IMR-90 (cell line): ENCODE measurements around the gene LDLRAD4. TPM values are rescaled to one million over a fixed set of nuclear protein-coding genes. Genes with fewer than 3 reads are reported as not detected.

ENCODE experiments used
- ATAC-seq: fragments of 200-7000 bp; cut with Tn5 transposase; 2 replicates; pipeline ENCODE4 v1.9.1; 2020; ENCODE audit warnings: low read depth, mild to moderate bottlenecking, moderate library complexity
- BruUV-seq: library from RNA; stranded (reverse); fragments of 400-500 nt; replicated peaks from 2 replicates; lab custom pipeline; 2021; lab: Mats Ljungman, UMichigan
- CTCF ChIA-PET: fragments of 300-600 bp; formaldehyde crosslinking; extraction: SDS; loops from one replicate; lab custom pipeline; 2021; ENCODE audit warnings: antibody characterized with exemption; lab: Yijun Ruan, JAX
- POLR2A ChIA-PET: fragments of 300-600 bp; sonication (Branson Sonifier 250); formaldehyde crosslinking; loops from one replicate; lab custom pipeline; 2022; ENCODE audit warnings: antibody characterized with exemption; ENCODE audit not compliant: unreplicated experiment; lab: Charles Lee
- DNase-seq: peaks from one replicate; pipeline ENCODE4 v3.0.0; 2013
- H2AFZ ChIP-seq: replicated peaks from 2 replicates; pipeline ENCODE3; 2013; ENCODE audit warnings: low read length, mild to moderate bottlenecking; ENCODE audit not compliant: poor library complexity
- H2AK5ac ChIP-seq: 2 replicates; pipeline ENCODE4 v1.6.1; 2013; ENCODE audit warnings: low read depth, low read length, inconsistent platforms
- H2AK9ac ChIP-seq: replicated peaks from 2 replicates; pipeline ENCODE3; 2013; ENCODE audit warnings: mild to moderate bottlenecking, low read depth, low read length, moderate library complexity; ENCODE audit not compliant: poor library complexity
- H2BK120ac ChIP-seq: 2 replicates; pipeline ENCODE4 v1.6.1; 2013; ENCODE audit warnings: low read depth, low read length, inconsistent platforms
- H2BK15ac ChIP-seq: 3 replicates; pipeline ENCODE4 v1.6.1; 2013; ENCODE audit warnings: low read depth, low read length, inconsistent platforms
- H2BK20ac ChIP-seq: 2 replicates; pipeline ENCODE4 v1.6.1; 2013; ENCODE audit warnings: low read depth, mild to moderate bottlenecking, inconsistent platforms, low read length, moderate library complexity
- H2BK5ac ChIP-seq: 2 replicates; pipeline ENCODE4 v1.6.1; 2013; ENCODE audit warnings: mild to moderate bottlenecking, low read depth, low read length, inconsistent platforms; ENCODE audit not compliant: poor library complexity, severe bottlenecking
- H3K14ac ChIP-seq: replicated peaks from 2 replicates; pipeline ENCODE4 v1.6.1; 2013; ENCODE audit warnings: low read depth, low read length, inconsistent platforms
- H3K18ac ChIP-seq: 2 replicates; pipeline ENCODE4 v1.6.1; 2013; ENCODE audit warnings: low read depth, low read length, control low read depth
- H3K23ac ChIP-seq: 2 replicates; pipeline ENCODE4 v1.6.1; 2013; ENCODE audit warnings: low read depth, low read length, inconsistent platforms
- H3K27ac ChIP-seq: 2 replicates; pipeline ENCODE4 v1.5.1; 2013; ENCODE audit warnings: mild to moderate bottlenecking, control low read depth, low read length; ENCODE audit not compliant: insufficient read depth
- H3K27me3 ChIP-seq: 2 replicates; pipeline ENCODE4 v1.6.1; 2013; ENCODE audit warnings: low read length; ENCODE audit not compliant: control insufficient read depth, insufficient read depth
- H3K36me3 ChIP-seq: 2 replicates; pipeline ENCODE4 v1.6.1; 2013; ENCODE audit warnings: low read length, mixed read lengths; ENCODE audit not compliant: control insufficient read depth, insufficient read depth
- H3K4ac ChIP-seq: 2 replicates; pipeline ENCODE4 v1.6.1; 2013; ENCODE audit warnings: low read depth, low read length, inconsistent platforms
- H3K4me1 ChIP-seq: 2 replicates; pipeline ENCODE4 v1.6.1; 2013; ENCODE audit warnings: low read length, mixed read lengths; ENCODE audit not compliant: control insufficient read depth, insufficient read depth
- H3K4me2 ChIP-seq: 2 replicates; pipeline ENCODE4 v1.6.1; 2013; ENCODE audit warnings: low read depth, mild to moderate bottlenecking, control low read depth, low read length, moderate library complexity
- H3K4me3 ChIP-seq: 2 replicates; pipeline ENCODE4 v1.5.1; 2013; ENCODE audit warnings: low read depth, mild to moderate bottlenecking, control low read depth, low read length, moderate library complexity; ENCODE audit not compliant: insufficient read depth
- H3K56ac ChIP-seq: 2 replicates; pipeline ENCODE4 v1.6.1; 2013; ENCODE audit warnings: low read length, inconsistent platforms; ENCODE audit not compliant: insufficient read depth; ENCODE audit errors: extremely low read depth
- H3K79me1 ChIP-seq, 2 experiments: 2 replicates each; pipeline ENCODE4 v1.6.1; 2013; ENCODE audit warnings: low read length in 2 of 2, inconsistent platforms in 1 of 2, low read depth in 1 of 2
- H3K9ac ChIP-seq: 2 replicates; pipeline ENCODE4 v1.6.1; 2013; ENCODE audit warnings: low read depth, low read length, control low read depth
- H3K9me1 ChIP-seq: 2 replicates; pipeline ENCODE4 v1.6.1; 2013; ENCODE audit warnings: low read length, inconsistent platforms; ENCODE audit not compliant: insufficient read depth
- H3K9me3 ChIP-seq: 2 replicates; pipeline ENCODE4 v1.6.1; 2013; ENCODE audit warnings: low read length; ENCODE audit not compliant: control insufficient read depth, insufficient read depth
- H4K20me1 ChIP-seq: 2 replicates; pipeline ENCODE4 v1.6.1; 2013; ENCODE audit warnings: low read length, inconsistent platforms; ENCODE audit not compliant: insufficient read depth
- H4K5ac ChIP-seq: 2 replicates; pipeline ENCODE4 v1.6.1; 2013; ENCODE audit warnings: mild to moderate bottlenecking, low read depth, low read length, control low read depth
- H4K8ac ChIP-seq, 2 experiments: 2 replicates each; pipeline ENCODE4 v1.6.1; 2013; ENCODE audit warnings: low read depth in 2 of 2, low read length in 2 of 2, control low read depth in 1 of 2, inconsistent platforms in 1 of 2
- H4K91ac ChIP-seq: 2 replicates; pipeline ENCODE4 v1.6.1; 2013; ENCODE audit warnings: low read depth, low read length, inconsistent platforms; ENCODE audit not compliant: insufficient read depth
- CEBPB ChIP-seq: IDR thresholded peaks from 2 replicates; pipeline ENCODE4 v1.6.1; 2012; ENCODE audit warnings: low read depth, low read length, improper control_type of control experiment
- MAFK ChIP-seq: IDR thresholded peaks from 2 replicates; pipeline ENCODE4 v1.6.1; 2012; ENCODE audit warnings: low read depth, low read length, improper control_type of control experiment
- POLR2A ChIP-seq: IDR thresholded peaks from 2 replicates; pipeline ENCODE4 v1.6.1; 2012; ENCODE audit warnings: mild to moderate bottlenecking, low read depth, low read length
- SMC3 ChIP-seq: fragments of 150-350 bp; IDR thresholded peaks from 2 replicates; pipeline ENCODE4 v1.6.1; 2016; ENCODE audit warnings: low read depth, mild to moderate bottlenecking, antibody characterized with exemption, low read length, moderate library complexity
- WGBS, 2 experiments: methylation state at CpG; one replicate each; pipeline versions ENCODE4 v1.1.5 to v1.1.7; 2013; ENCODE audit warnings: missing lambda C conversion rate in 2 of 2; ENCODE audit not compliant: insufficient read length in 1 of 2; ENCODE audit errors: extremely low coverage in 2 of 2; 5-methylcytosine and 5-hydroxymethylcytosine counted together
- dilution Hi-C: fragments of 300-500 bp; cut with HindIII; formaldehyde crosslinking; loops from one replicate; pipeline ENCODE4 v1.14.3; 2018; ENCODE audit warnings: low sequenced_read_pairs; ENCODE audit not compliant: unreplicated experiment
- in situ Hi-C: fragments of 300-500 bp; cut with MboI; formaldehyde crosslinking; loops from 3 replicates; pipeline ENCODE4 v1.14.3; 2019; ENCODE audit warnings: low sequenced_read_pairs, inconsistent platforms, mixed read lengths
- intact Hi-C: fragments of 100-400 bp; cut with micrococcal nuclease; formaldehyde crosslinking; loops from 2 replicates; pipeline ENCODE4 v1.10.0; 2022
- polyA plus RNA-seq, 3 experiments: library from polyadenylated mRNA; depleted of rRNA; stranded (reverse); fragments of >200 nt; gene quantifications; 2 replicates each; pipeline ENCODE4 v1.2.3, GENCODE V29; 2012; ENCODE audit warnings: low replicate concordance in 1 of 3
- total RNA-seq: library from RNA; depleted of rRNA; stranded (reverse); fragments of >200 nt; gene quantifications from 2 replicates; pipeline ENCODE4 v1.2.3, GENCODE V29; 2012

LDLRAD4 gene
- total and polyA plus RNA-seq, 2 of the 4 experiments (the other 2 are of a cell fraction), result not detected

GRCh38 chr18:13321923-13322322 lies 103.4 kb downstream of the LDLRAD4 start:
- H3K27ac ChIP-seq, result no peak overlapping the region
- no peaks in the 10 kb centered on the region for H3K79me1 ChIP-seq
- H3K56ac ChIP-seq, result no peak overlapping the region
- H3K9ac ChIP-seq, result no peak overlapping the region
- H3K4me1 ChIP-seq, result no peaks in the 10 kb centered on the region
- H3K4ac ChIP-seq, result no peak overlapping the region
- ChIA-PET POLR2A (interaction anchor here (0.6 kb wide), 2 partner anchors 11 to 217 kb away, joined by 8 to 14 read pairs; no protein-coding TSS in a partner anchor), CTCF (no interaction called here)
- no peaks in the 10 kb centered on the region for H3K9me3 ChIP-seq
- H2BK15ac ChIP-seq, result no peak overlapping the region
- H4K20me1 ChIP-seq, result no peaks in the 10 kb centered on the region
- DNase-seq (no peak), ATAC-seq (no peak)
- no peak overlapping the region for H4K8ac ChIP-seq
- H4K91ac ChIP-seq, result no peak overlapping the region
- in situ Hi-C loops, result no loop called here
- no peak overlapping the region for H2BK20ac ChIP-seq
- H2BK5ac ChIP-seq, result no peak overlapping the region
- no peak overlapping the region for H3K18ac ChIP-seq
- TF ChIP-seq MAFK (no peak), CEBPB (peak; percentile 93), POLR2A (no peak), SMC3 (no peak)
- H3K4me2 ChIP-seq, result no peak overlapping the region
- H2AK9ac ChIP-seq, result no peak overlapping the region
- intact Hi-C loops, result no loop called here
- no peaks in the 10 kb centered on the region for H3K27me3 ChIP-seq
- no peak overlapping the region for H3K4me3 ChIP-seq
- BruUV-seq, result no TSS peak
- H3K9me1 ChIP-seq, result no peaks in the 10 kb centered on the region
- no peak overlapping the region for H2BK120ac ChIP-seq
- H2AK5ac ChIP-seq, result no peak overlapping the region
- H3K23ac ChIP-seq, result no peak overlapping the region
- no peak overlapping the region for H3K14ac ChIP-seq
- no CpG with 5 or more reads among the region's 1 CpG for WGBS, 2 experiments
- H3K36me3 ChIP-seq, result no peaks in the 10 kb centered on the region
- dilution Hi-C loops, result no loop called here
- H4K5ac ChIP-seq, result no peak overlapping the region
- no peak overlapping the region for H2AFZ ChIP-seq
